ENCODE measurements around the gene BMPR1B. TPM values are rescaled to one million over a fixed set of nuclear protein-coding genes. Genes with fewer than 3 reads are reported as not detected.

Gene BMPR1B
- total RNA-seq, 6 experiments from 2014 or later: 0.31 to 1.6 (median 0.62) TPM

GRCh38 chr4:95068818-95069478 is 311.2 kb downstream of the BMPR1B start:
- intact Hi-C loops (cut with DNase I): no loop called here
- Histone ChIP-seq H3K27ac (no peak overlapping the region), H3K9me3 (no peaks in the 10 kb centered on the region), H3K4me3 (no peak overlapping the region), H3K36me3 (no peaks in the 10 kb centered on the region), H3K27me3 (no peaks in the 10 kb centered on the region), H3K4me1 (no peaks in the 10 kb centered on the region)
- ATAC-seq: no peak
- no peak for DNase-seq
- 51% methylated on average over 2 of the region's 2 CpGs for WGBS (ENCODE audit: insufficient coverage, low coverage, low lambda C conversion rate, missing lambda C conversion rate)
- TF ChIP-seq POLR2A (IDR thresholded peaks at IDR 0.05): no peak

GRCh38 chr4:95071851-95072250 is 314.1 kb downstream of the BMPR1B start:
- no peak for ATAC-seq
- intact Hi-C loops (cut with DNase I): no loop called here
- no peaks in the 10 kb centered on the region for H3K4me1 ChIP-seq
- DNase-seq: no peak
- no peak overlapping the region for H3K4me3 ChIP-seq
- no peaks in the 10 kb centered on the region for H3K27me3 ChIP-seq
- H3K36me3 ChIP-seq: no peaks in the 10 kb centered on the region
- TF ChIP-seq POLR2A (IDR thresholded peaks at IDR 0.05) (no peak), CTCF (IDR thresholded peaks at IDR 0.05) (no peak)
- 65% methylated on average over 3 of the region's 3 CpGs for WGBS (ENCODE audit: insufficient coverage, low coverage, low lambda C conversion rate, missing lambda C conversion rate)
- no peaks in the 10 kb centered on the region for H3K9me3 ChIP-seq
- no peak overlapping the region for H3K27ac ChIP-seq

GRCh38 chr4:95073646-95074045 is 315.9 kb downstream of the BMPR1B start:
- 65% methylated on average over 1 of the region's 1 CpG for WGBS (ENCODE audit: insufficient coverage, low coverage, low lambda C conversion rate, missing lambda C conversion rate)
- TF ChIP-seq POLR2A (IDR thresholded peaks at IDR 0.05): no peak
- no peak for TF ChIP-seq CTCF (IDR thresholded peaks at IDR 0.05)
- Histone ChIP-seq H3K9me3 (no peaks in the 10 kb centered on the region), H3K4me1 (no peaks in the 10 kb centered on the region), H3K4me3 (no peak overlapping the region), H3K27ac (no peak overlapping the region), H3K27me3 (no peaks in the 10 kb centered on the region), H3K36me3 (no peaks in the 10 kb centered on the region)
- intact Hi-C loops (cut with DNase I): no loop called here
- ATAC-seq: no peak
- DNase-seq: no peak

- ATAC-seq (no peak), DNase-seq (no peak)
- H3K4me3 ChIP-seq: no peak overlapping the region
- H3K4me1 ChIP-seq: no peaks in the 10 kb centered on the region
- no peaks in the 10 kb centered on the region for H3K27me3 ChIP-seq
- H3K27ac ChIP-seq: no peak overlapping the region
- TF ChIP-seq POLR2A (IDR thresholded peaks at IDR 0.05) (no peak), CTCF (IDR thresholded peaks at IDR 0.05) (no peak)
- intact Hi-C loops (cut with DNase I): no loop called here
- no peaks in the 10 kb centered on the region for H3K9me3 ChIP-seq
- WGBS (ENCODE audit: insufficient coverage, low coverage, low lambda C conversion rate, missing lambda C conversion rate): 63% methylated on average over 1 of the region's 1 CpG
- H3K36me3 ChIP-seq: no peaks in the 10 kb centered on the region
Measured at GRCh38 chr4:95077864-95078263, 320.1 kb downstream of the BMPR1B start.

- Histone ChIP-seq H3K4me3 (no peak overlapping the region), H3K27me3 (no peaks in the 10 kb centered on the region), H3K4me1 (no peaks in the 10 kb centered on the region), H3K27ac (no peak overlapping the region), H3K9me3 (no peaks in the 10 kb centered on the region), H3K36me3 (no peaks in the 10 kb centered on the region)
- DNase-seq (no peak), ATAC-seq (no peak)
- 48% methylated on average over 3 of the region's 3 CpGs for WGBS (ENCODE audit: insufficient coverage, low coverage, low lambda C conversion rate, missing lambda C conversion rate)
- TF ChIP-seq POLR2A (IDR thresholded peaks at IDR 0.05): no peak
- no peak for TF ChIP-seq CTCF (IDR thresholded peaks at IDR 0.05)
- intact Hi-C loops (cut with DNase I): no loop called here
Measured at GRCh38 chr4:95080969-95081368, 323.2 kb downstream of the BMPR1B start.

Data from right lobe of liver (tissue), 6 donors.